ENCODE results near the gene UBR4. TPM values are rescaled to one million over a fixed set of nuclear protein-coding genes. Genes with fewer than 3 reads are reported as not detected.

The UBR4 gene
- total and polyA plus RNA-seq, 2 of the 8 experiments (the other 6 are each of a cell fraction or from before 2014, with no cell fraction given) = 139 to 152 TPM

- no peak for TF ChIP-seq CHD7 (IDR thresholded peaks at IDR 0.05; ENCODE audit: insufficient replicate concordance, low read length)
- TF ChIP-seq ATF2 (IDR thresholded peaks at IDR 0.05; ENCODE audit: low read length) = no peak
- no peak for TF ChIP-seq CTBP2 (IDR thresholded peaks at IDR 0.05; ENCODE audit: borderline replicate concordance, insufficient read depth, insufficient read length, low read length)
- no peak for TF ChIP-seq TAF7 (optimal IDR thresholded peaks at IDR 0.05; ENCODE audit: borderline replicate concordance, low read depth, low read length)
- no peak for TF ChIP-seq HDAC6 (IDR thresholded peaks at IDR 0.05; ENCODE audit: low read depth, low read length)
These were observed 9.4 kb upstream of the UBR4 start (continued) for GRCh38 chr1:19219451-19219850.
